ENCODE results near the gene PTGES.

PTGES gene

GRCh38 chr9:129720865-129721545 lies 31.8 kb downstream of the PTGES start:
- in situ Hi-C loops (cut with HindIII; ENCODE audit: low sequenced_read_pairs): loop anchor here (10.0 kb wide), 1 partner anchor 46 kb away; no protein-coding TSS in a partner anchor

GRCh38 chr9:129720181-129720864 lies 32.5 kb downstream of the PTGES start:
- in situ Hi-C loops (cut with HindIII; ENCODE audit: low sequenced_read_pairs): loop anchor here (10.0 kb wide), 1 partner anchor 46 kb away; no protein-coding TSS in a partner anchor

GRCh38 chr9:129719135-129719534 lies 33.7 kb downstream of the PTGES start:
- in situ Hi-C loops (cut with HindIII; ENCODE audit: low sequenced_read_pairs): no loop called here

- in situ Hi-C loops (cut with HindIII; ENCODE audit: low sequenced_read_pairs): no loop called here
Observed at GRCh38 chr9:129718647-129719046, 34.2 kb downstream of the PTGES start.

GRCh38 chr9:129717991-129718390 lies 34.9 kb downstream of the PTGES start:
- in situ Hi-C loops (cut with HindIII; ENCODE audit: low sequenced_read_pairs): no loop called here

GRCh38 chr9:129716091-129716490 lies 36.8 kb downstream of the PTGES start:
- in situ Hi-C loops (cut with HindIII; ENCODE audit: low sequenced_read_pairs): no loop called here

GRCh38 chr9:129714511-129715061 lies 38.3 kb downstream of the PTGES start:
- in situ Hi-C loops (cut with HindIII; ENCODE audit: low sequenced_read_pairs): no loop called here

- in situ Hi-C loops (cut with HindIII; ENCODE audit: low sequenced_read_pairs): no loop called here
Observed at GRCh38 chr9:129713402-129713679, 39.5 kb downstream of the PTGES start.

- in situ Hi-C loops (cut with HindIII; ENCODE audit: low sequenced_read_pairs): no loop called here
Observed at GRCh38 chr9:129712634-129713401, 40.0 kb downstream of the PTGES start.

- in situ Hi-C loops (cut with HindIII; ENCODE audit: low sequenced_read_pairs): no loop called here
Observed at GRCh38 chr9:129710169-129710453, 42.7 kb downstream of the PTGES start.

- in situ Hi-C loops (cut with HindIII; ENCODE audit: low sequenced_read_pairs): no loop called here
Observed at GRCh38 chr9:129709438-129710168, 43.2 kb downstream of the PTGES start.

GRCh38 chr9:129708793-129709192 lies 44.0 kb downstream of the PTGES start:
- in situ Hi-C loops (cut with HindIII; ENCODE audit: low sequenced_read_pairs): no loop called here

GRCh38 chr9:129704807-129705206 lies 48.0 kb downstream of the PTGES start:
- in situ Hi-C loops (cut with HindIII; ENCODE audit: low sequenced_read_pairs): loop anchor here (5.0 kb wide), 1 partner anchor 73 kb away; no protein-coding TSS in a partner anchor

- in situ Hi-C loops (cut with HindIII; ENCODE audit: low sequenced_read_pairs): loop anchor here (5.0 kb wide), 1 partner anchor 72 kb away; no protein-coding TSS in a partner anchor
Observed at GRCh38 chr9:129703667-129704355, 49.0 kb downstream of the PTGES start.

- in situ Hi-C loops (cut with HindIII; ENCODE audit: low sequenced_read_pairs): loop anchor here (5.0 kb wide), 1 partner anchor 71 kb away; no protein-coding TSS in a partner anchor
Observed at GRCh38 chr9:129702589-129703520, 50.0 kb downstream of the PTGES start.

GRCh38 chr9:129701549-129701948 lies 51.3 kb downstream of the PTGES start:
- in situ Hi-C loops (cut with HindIII; ENCODE audit: low sequenced_read_pairs): loop anchor here (5.0 kb wide), 1 partner anchor 69 kb away; no protein-coding TSS in a partner anchor

- in situ Hi-C loops (cut with HindIII; ENCODE audit: low sequenced_read_pairs): loop anchor here (5.0 kb wide), 1 partner anchor 69 kb away; no protein-coding TSS in a partner anchor
Observed at GRCh38 chr9:129701054-129701453, 51.8 kb downstream of the PTGES start.

GRCh38 chr9:129698254-129698757 lies 54.5 kb downstream of the PTGES start:
- in situ Hi-C loops (cut with HindIII; ENCODE audit: low sequenced_read_pairs): loop anchor here (5.0 kb wide), 1 partner anchor 79 kb away; no protein-coding TSS in a partner anchor

All from endothelial cell of hepatic sinusoid (primary cell).